Posterior cingulate gyrus (tissue), 11 donors: ENCODE data around the gene PXDN.
A peak's percentile ranks its signal among the peaks of the same experiment; 100 is the strongest.
"Not testable (repeated sequence)": the region's sequence is repeated elsewhere in the genome, so short reads cannot be mapped to it uniquely, and the experiment has no call there.

Experiments
- DNase-seq, 10 donors: peaks; one replicate each; pipeline versions ENCODE4 v3.0.0 to v3.0.0-alpha.2; 2020 to 2021; ENCODE audit warnings: mixed read lengths in 3 of 10
- intact Hi-C: fragments of 100-400 bp; cut with DNase I; formaldehyde crosslinking; loops from one replicate; pipeline ENCODE4 v1.15.1; 2023

Gene PXDN

GRCh38 chr2:1745171-1746023 is 1.1 kb upstream of the PXDN start:
- peak in 2 of 10 donors; percentile 28 to 73 for DNase-seq
- intact Hi-C loops = no loop called here

- peak in 2 of 10 donors; percentile 64 to 83 for DNase-seq
- intact Hi-C loops = loop anchor here (5.0 kb wide), 1 partner anchor 192 kb away; no protein-coding TSS in a partner anchor
Observed at GRCh38 chr2:1744151-1744445, 217 bp downstream of the PXDN start.

GRCh38 chr2:1743396-1744150 is 742 bp downstream of the PXDN start:
- intact Hi-C loops = loop anchor here (5.0 kb wide), 1 partner anchor 191 kb away; no protein-coding TSS in a partner anchor
- peak in 1 of 10 donors; percentile 83 for DNase-seq

- intact Hi-C loops = loop anchor here (5.0 kb wide), 1 partner anchor 191 kb away; no protein-coding TSS in a partner anchor
- peak in 9 of 10 donors; percentile 38 to 94 (median 69) for DNase-seq
Observed at GRCh38 chr2:1742681-1743395, 1.5 kb downstream of the PXDN start.

GRCh38 chr2:1742301-1742680 is 2.0 kb downstream of the PXDN start:
- no peak for DNase-seq
- intact Hi-C loops = loop anchor here (5.0 kb wide), 1 partner anchor 190 kb away; no protein-coding TSS in a partner anchor

GRCh38 chr2:1741851-1742250 is 2.5 kb downstream of the PXDN start:
- intact Hi-C loops = loop anchor here (5.0 kb wide), 1 partner anchor 190 kb away; no protein-coding TSS in a partner anchor
- DNase-seq = peak in 1 of 10 donors; percentile 71

- intact Hi-C loops = loop anchor here (5.0 kb wide), 1 partner anchor 189 kb away; no protein-coding TSS in a partner anchor
- DNase-seq = peak in 2 of 10 donors; percentile 82 to 87
Observed at GRCh38 chr2:1740716-1741589, 3.4 kb downstream of the PXDN start.

GRCh38 chr2:1739961-1740715 is 4.2 kb downstream of the PXDN start:
- DNase-seq = peak in 2 of 10 donors; percentile 57 to 69
- intact Hi-C loops = loop anchor here (5.0 kb wide), 1 partner anchor 188 kb away; no protein-coding TSS in a partner anchor

GRCh38 chr2:1739322-1739957 is 4.9 kb downstream of the PXDN start:
- intact Hi-C loops = no loop called here
- peak in 2 of 10 donors; percentile 46 to 61 for DNase-seq

- peak in 1 of 10 donors; percentile 64 for DNase-seq
- intact Hi-C loops = no loop called here
Observed at GRCh38 chr2:1738646-1739302, 5.5 kb downstream of the PXDN start.

- intact Hi-C loops = no loop called here
- DNase-seq = peak in 1 of 10 donors; percentile 27
Observed at GRCh38 chr2:1738163-1738562, 6.2 kb downstream of the PXDN start.

GRCh38 chr2:1736997-1737480 is 7.3 kb downstream of the PXDN start:
- intact Hi-C loops = no loop called here
- DNase-seq = peak in 2 of 10 donors; percentile 56 to 58

GRCh38 chr2:1736045-1736444 is 8.3 kb downstream of the PXDN start:
- DNase-seq = no peak
- intact Hi-C loops = no loop called here

GRCh38 chr2:1733298-1733697 is 11.0 kb downstream of the PXDN start:
- intact Hi-C loops = not testable (repeated sequence)
- DNase-seq = peak in 3 of 10 donors; percentile 10 to 61 (median 27)

GRCh38 chr2:1731963-1732768 is 12.1 kb downstream of the PXDN start:
- intact Hi-C loops = no loop called here
- peak in 2 of 10 donors; percentile 23 to 75 for DNase-seq

- intact Hi-C loops = no loop called here
- DNase-seq = peak in 3 of 10 donors; percentile 11 to 89 (median 67)
Observed at GRCh38 chr2:1731447-1731962, 12.8 kb downstream of the PXDN start.
